Stimulated activated CD8-positive, alpha-beta memory T cell treated with anti-CD3 and anti-CD28 coated beads, Interleukin-4, amount 100 ng/mL, for 1 hour (primary cell): ENCODE data around the gene MRPL23.

ENCODE experiments used
- DNase-seq, 2 donors: peaks; one replicate each; pipeline ENCODE4 v3.0.0-alpha.2; 2020; ENCODE audit warnings: low read depth in 2 of 2, low spot score in 1 of 2

Gene MRPL23

DNA sequence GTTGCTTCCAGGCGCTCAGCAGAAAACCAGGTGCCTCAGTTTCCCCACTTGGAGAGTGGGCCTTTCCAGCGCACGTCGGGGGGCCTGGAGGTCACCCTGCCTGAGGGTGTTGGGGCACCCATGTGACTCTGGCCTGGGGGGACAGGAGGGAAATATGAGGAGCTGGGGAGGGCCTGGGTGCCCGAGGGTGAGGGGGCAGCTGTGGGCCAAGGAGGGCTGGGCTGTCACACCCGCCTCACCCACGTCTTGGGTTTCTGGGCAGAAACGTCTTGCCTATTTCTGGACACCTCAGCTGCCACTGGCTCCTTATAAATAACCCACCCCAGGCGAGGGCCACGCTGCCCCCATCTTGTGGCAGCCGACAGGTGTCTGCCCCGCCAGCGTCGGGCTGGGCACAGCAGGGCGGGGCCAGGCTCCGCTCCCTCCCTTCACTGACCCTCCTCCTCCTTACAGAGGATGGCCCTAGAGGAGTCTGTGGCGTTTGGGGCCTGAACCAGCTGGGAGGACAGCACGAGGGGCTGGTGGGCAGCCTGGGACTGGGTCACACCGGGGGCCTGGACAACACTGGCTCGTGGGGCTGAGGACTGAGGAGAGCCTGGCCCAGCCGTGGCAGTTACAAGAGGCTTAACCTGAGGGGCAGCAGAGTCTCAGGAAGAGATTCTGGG lies 26.1 kb upstream of the MRPL23 start:
- DNase-seq, result no peak

DNA sequence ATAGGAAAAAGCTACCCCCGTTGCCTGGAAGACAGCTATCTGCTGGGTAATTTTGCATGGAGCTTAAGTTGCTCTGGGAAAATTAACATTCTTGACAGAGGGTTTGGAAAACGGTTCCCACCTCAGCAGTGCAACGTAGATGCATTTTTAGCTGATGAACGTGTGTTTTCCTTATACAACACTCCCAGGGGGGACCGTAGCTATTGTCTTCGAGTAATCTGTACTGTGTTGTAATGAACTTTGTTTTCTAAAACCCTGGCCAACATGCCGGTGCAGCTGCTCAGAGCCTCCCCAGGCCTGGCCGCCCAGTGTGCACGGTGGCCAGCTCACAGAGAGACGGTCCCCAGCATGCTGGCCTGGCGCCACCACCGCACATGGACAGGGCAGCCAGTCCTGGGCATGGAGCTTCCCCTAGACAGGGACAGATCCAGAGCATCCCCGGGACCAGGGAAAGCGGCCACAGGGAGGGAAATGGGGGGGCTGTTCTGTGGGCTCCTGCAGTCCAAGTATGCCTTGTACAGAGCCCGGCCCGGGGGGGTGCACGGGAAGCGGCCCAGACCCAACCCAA lies 25.5 kb upstream of the MRPL23 start:
- no peak for DNase-seq

DNA sequence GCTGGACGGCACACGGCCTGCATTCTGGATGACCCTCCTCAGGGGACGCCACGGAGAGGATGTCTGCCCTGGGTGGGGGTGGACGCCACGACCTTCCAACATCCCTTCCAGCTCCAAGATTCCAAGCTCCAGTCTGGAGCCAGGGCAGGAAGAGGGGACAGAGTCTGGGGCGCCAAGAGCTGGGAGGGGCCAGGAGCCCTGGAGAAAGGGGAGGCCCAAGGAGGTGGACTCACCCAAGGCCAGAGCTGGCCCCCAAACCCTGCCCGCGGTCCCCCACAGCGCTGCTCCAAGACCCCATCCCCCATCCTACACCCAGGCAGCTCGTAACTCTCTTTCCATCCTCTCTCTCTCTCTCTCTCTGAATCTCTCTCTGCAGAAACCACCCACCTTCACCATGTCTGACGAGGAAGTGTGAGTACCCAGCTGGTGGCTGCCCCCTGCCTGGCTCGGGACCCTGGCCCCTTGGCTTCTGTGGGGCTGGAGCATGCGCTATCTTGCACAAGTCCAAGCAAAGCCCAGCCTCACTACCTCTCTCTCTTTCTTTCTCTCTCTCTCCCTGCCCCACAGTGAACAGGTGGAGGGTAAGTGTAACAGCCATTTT lies 24.6 kb upstream of the MRPL23 start:
- DNase-seq, result no peak

DNA sequence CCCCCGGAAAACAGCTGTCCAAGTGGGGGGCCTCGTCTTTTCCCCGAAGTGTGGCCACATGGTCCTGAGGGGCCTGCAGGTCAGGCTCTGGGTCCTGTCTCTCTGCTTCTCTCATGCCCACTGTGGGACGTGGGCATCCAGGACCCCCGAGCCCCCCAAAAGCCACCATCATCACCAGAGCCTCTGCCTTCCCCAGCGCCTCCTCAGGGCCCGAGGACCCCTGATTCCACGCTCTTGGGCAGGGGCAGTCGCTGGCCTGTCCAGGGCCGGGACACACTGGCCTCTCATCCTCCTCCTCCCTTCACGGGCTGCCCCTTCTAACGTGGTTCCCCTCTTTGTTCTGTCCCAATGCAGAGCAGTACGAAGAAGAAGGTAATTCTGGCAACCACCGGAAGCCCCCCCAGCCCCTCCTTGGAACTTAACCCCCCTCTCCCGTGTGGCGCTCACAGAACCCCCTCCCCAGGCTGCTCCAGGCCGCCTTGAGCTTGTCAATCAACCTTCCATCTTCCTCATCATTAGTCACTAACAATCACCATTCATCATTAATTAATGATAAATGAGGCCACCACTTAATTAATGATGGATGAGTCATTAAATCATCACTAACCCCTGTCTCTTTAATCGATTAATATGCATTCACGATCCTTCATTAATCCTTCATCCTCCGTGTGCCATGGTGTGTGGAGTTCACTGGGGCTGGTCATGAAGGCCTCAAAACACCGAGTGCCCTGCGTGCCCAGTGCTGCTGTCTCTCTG lies 23.8 kb upstream of the MRPL23 start:
- DNase-seq, result no peak

DNA sequence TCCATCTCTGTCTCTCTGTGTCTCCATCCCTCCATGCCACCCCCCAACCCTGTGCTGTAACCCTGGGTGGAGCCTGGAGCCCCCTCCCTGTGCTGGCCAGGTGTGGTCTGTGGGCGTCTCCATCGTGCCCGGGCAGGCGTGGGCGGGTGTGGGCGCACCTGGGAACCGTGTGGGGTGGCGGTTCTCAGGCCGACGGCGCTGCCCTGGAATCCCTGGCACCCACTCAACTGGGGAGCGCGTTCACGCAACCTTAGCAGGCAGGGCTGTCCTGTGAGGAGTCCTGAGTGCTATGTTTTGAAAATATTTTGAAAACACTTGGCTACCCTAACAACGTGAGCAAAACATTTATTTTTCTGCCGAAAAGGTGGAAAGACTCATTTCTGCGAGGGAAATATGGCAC lies 23.0 kb upstream of the MRPL23 start:
- DNase-seq, result no peak

DNA sequence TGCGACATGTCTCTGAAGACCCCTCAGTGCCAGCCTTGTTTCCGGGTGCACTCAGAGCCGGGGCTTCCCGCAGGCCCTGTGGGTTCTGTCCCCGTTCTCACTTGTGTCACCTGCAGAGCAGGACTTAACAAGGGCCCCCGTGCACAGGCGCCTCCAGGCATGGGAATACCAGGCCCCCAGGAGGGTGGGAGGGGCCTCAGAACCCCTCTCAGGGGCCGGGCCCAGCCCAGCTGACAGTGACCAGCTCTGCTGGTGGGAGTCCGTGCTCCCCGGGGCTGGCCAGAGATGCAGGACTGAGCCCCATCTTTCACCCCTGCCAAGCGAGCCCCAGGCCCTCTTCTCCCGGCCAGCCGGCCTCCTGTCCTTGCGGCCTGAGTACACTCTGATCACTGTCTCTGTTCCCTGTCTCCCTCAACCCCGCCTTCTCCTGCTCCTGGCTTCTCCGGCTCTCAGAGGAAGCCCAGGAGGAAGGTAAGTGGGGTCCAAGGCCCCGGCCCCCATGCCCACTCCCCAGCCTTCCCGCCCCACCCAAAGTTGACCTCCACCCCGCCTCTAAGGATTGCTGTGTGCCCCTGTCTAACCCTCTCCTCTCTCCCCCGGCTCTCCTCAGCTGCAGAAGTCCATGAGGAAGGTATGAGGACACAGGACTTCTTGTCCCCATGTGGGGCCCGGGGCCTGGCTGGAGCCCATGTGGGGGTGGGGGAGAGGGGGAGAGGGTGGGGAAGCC lies 22.3 kb upstream of the MRPL23 start:
- DNase-seq, result no peak

DNA sequence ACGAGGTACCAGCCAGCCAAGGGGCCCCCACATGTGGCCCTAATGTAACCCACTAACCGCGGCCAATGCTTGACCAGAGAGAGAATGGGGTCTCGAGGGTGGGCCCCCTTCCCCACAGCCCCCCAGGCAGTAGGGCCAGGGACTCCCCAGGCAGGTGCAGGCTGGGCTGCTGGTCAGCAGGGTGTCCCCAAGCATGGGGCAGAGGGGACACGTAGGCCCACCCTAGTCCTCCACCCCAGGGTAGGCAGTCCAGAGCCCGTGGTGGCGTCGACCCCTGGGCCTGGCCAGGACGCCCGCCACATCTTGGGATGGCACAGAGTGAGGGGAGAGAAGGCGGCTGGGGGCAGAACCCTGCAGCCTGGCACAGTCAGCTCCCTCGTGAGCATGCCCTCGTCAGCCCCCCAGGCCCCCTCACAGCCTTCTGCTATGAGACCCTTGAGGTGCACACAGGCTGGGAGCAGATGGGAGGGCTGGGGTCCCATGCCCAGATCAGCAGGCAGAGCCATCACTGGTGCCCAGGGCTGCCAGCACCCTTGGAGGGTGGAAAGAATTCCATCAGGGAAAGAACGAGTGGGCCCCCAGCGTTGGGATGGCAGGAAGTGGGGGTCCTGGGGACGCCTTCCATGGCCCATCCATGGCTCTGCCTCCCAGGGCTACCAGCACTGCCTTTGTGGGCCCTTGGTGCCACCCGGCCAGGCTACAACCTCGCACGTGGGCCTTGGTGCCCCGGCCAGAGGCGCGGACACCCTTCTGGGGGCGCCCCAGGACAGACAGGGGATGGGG lies 21.6 kb upstream of the MRPL23 start:
- no peak for DNase-seq

DNA sequence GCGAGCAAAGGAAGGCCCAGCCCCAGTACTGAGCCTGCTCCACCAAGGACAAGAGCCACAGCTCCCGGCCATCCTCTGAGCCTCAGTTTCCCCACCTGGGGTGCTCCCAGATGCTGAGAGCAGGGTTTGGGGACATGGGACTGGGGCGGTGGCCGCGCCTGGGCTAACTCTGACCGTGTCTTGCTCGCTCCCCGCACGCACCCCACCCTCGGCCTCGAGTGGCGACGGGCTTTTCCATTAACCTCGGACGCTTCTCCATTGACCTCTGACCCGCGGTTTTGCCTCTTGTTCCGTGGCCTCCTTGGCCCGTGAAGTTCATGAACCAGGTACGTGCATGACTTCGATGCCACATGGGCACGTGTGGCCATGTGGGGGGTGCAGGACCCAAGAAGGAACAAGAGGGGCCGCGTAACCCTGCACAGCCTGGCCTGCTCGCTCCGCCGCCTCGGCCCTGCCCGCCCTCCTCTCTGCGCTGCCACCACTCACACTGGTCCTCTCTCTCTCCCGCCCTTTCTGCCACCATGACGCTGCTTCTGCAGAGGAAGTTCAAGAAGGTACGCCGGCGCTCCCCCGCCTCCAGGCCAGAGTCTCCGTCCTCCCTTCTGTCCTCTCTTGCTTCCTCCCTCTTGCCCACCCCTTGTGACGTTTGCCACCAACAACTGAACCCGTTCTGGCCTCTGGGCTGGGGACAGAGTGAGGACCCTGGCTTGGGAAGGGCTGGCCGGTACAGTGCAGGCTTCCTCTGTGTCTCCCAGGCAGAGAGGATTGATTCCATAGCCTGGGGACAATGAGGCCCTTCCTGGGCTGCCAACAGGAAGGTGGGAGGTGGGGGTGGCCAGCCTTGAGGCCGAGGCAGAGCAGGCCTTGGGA lies 20.7 kb upstream of the MRPL23 start:
- no peak for DNase-seq

DNA sequence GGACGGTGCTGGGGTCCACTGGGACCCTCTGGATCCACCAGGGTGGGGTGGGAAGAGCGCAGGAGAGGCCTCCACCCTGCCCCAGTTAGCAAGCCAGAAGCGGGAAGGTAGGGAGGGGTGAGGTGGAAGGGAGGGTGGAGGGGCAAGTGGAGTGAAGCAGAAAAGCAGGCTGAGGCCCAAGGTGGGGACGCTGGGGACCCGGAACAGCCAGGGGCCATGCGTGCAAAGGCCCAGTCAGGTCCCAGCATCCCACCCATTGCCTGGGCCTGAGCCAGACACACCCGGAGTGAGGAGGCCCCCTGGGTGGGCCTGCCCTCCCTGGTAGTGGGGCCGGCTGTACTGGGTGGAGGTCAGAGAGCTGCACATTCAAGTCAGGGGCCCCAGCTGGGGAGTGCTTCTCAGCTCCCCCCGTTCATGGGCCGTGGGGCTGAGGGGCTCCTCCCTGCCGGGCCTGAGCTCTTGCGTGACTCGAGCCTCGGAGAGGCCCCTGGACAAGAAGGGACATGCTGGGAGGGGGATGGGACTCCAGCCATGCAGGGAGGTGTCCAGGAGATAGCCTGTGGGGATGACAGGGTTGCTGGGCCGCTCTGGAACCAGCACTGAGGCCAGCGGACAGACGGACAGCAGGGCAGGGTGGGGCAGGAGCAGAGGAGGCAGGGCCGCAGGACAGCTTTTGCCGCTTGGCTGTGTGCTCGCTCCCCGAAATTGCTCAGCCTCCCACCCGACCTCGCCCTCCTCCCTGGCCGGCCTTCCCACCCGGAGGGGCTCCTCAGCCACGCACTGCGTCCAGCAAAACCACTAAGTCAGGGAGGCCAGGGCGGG lies 19.9 kb upstream of the MRPL23 start:
- no peak for DNase-seq

DNA sequence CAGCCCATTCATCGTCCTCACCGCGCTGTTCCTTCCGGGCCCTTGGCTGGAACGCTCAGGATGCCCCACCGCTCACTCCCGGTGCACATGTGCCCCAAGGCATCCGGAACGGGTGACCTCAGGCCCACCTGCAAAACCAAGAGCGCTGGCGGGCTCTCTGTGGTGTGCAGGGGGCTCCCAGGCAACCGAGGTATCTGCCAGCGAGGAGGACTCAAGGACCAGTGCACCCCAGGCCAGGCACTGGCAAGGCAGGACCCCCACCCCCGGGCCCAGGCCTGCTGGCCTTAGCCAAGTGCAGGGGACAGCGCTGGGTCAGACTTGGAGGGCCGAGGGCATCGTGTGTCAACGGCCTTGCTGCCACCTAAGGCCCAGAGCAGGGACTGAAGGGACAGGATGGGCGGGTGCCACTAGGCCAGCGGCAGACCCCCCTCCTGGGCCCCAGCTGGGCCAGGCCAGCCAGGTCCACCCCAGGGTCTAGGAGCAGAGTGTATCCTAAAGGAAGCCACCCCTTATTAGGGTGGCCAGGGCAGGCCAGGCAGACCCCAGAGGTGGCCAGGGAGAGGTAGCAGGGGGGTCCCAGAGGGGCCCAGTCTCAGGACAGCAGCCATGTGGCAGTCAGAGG lies 19.2 kb upstream of the MRPL23 start:
- DNase-seq, result no peak

DNA sequence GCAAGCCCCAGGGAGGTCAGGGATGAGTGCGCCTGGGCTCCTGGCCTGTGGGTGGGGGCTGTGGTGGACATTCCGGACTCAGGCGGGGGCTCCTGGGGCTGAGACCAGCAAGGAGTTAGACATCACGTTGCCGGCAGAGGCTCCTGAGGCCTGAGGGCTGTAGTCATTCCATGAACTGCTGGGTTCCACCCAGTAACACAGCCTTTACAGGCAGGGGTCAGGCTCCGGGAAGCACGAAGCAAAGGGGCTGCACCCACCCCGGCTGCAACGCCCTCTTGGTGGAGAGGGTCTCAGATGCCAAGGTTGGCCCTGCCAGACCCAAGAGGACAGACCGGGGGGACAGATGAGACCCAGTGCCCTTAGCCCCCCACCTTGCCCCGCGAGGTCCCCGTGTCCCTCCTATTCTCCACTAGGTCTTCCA lies 18.7 kb upstream of the MRPL23 start:
- no peak for DNase-seq

DNA sequence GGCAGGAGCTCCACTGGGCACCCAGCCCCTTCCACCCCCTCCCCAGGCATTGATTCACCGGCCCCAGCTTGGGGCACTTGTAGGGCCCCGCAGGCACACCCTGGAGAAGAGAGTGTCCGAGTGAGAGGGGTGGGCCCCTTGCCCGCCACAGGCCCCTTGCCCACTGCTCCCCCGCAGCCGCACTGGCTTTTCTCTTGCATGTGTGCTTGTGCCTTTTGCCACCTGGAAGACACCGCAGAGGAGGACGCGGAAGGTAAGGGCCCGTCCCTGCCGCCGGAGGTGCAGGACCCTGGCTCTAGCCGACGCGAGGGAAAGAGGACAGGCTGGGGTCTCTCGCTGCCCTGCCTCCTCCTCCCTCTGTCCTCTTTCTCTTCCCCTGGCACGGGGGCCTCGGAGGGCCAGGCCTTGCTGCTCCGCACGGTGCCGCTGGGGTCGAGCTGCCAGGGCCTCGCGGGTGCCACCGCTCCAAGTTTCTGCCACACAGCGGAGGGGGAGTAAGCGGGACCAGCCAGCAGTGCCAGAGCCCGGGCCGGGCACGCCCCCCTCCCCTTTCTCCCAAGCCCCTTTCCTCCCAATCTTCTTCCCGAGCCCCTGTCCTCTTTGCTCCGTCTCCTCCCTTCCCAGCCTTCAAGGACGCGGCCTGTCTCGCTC lies 18.1 kb upstream of the MRPL23 start:
- no peak for DNase-seq

DNA sequence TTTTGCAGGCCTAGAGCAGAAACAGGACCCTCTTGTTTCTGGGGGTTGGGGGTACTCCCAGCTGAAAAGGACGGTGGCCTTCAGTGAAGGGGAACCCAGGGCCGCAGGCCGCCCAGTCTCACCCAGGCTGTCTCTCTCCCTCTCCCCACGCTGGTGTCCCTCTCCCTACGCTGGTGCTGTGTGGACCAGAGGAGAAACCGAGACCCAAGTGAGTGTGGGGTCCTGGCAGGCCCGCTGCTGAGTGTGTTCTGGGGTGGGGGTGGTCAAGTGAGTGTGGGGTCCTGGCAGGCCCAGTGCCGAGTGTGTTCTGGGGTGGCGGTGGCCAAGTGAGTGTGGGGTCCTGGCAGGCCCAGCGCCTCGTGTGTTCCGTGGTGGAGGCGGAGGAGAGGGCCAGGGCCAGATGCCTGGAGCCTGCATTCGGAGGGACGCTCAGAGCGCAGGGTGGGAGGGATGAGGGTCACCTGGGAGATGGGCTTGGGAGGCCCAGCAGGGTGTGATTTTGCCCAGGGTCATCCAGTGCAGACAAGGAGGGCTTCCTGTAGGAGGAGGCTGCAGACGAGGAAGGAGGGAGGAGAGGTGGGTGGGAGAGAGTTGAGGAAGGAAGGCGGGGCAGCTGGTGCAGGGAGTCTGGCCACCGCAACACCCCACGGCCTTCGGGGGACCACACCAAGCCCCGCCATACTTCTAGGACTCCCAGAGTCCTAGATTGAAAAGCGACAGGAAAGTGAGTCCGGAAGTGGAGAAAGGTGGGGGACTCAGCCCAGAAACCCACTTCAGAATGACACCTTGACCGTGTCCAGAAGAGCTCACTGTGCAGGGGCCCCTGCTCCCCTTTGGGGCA lies 17.3 kb upstream of the MRPL23 start:
- DNase-seq, result no peak

DNA sequence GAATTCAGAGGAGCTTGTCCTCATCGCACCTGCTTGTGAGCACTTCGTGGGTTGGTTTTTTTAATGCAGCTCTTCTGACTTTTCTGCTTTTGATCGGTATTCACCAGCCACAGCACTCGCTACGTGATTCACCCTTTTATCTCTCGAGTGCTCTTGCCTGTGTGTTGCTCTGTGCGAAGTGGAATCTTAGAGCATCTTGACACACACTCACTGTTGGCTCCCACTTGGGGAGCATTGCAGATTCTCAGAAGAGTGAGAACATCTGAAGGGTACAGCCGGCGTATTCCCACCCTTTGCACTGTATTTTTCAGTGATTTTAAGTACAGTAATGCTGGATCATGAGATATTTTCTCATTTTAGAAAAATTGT lies 16.7 kb upstream of the MRPL23 start:
- no peak for DNase-seq

DNA sequence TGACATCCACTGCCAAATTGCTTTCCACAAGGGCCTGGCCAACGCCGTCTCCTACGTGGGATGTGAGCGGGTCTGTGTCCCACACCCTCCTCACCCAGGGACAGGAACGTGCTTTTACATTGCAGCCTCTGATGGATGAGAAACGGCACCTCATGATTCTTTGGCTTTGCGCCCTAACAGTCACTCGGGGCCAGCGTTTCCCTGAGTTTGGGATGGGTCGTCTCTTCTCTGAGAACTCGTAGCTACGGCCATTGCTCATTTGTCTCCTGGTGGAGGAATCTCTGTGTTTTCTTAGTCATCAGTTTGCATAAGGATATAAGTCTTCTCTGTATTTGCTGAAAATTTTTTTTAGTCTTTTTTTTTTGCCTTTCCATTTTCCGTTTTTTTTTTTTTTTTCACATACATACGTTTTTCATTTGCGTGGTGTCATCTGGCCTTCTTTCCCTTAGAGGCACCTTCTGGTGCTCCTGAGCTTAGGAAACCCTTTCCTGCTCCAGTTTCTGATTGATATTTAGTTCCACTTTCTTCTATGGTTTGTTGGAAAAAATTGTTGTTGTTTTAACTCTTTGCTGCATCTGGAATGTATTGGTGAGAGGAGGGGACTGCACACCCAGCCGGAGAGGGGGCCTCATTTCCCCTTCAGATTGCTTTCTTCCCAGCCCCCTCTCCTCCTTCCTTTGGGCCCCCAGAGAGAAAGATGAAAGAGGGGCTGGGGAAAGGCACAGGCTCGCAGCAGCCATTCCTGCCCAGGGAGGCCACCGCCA lies 15.6 kb upstream of the MRPL23 start:
- DNase-seq, result no peak

DNA sequence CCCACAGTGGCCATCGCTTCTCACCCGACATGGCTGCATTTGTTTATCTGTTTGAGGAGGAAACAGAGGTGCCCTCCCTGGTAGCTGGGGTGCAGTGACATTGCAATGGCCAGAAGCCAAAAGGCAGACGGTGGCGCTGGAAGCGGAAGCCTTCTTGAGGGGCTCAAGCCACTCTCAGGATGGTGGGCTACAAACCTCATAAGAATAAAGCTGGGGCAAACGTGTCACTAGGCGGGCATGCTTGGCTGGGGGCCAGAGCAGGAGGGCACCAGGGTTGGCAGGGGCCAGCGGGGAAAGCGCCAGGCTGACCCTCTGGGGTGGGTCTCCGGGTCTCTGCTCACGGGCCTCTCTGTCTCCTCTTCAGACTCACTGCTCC lies 15.0 kb upstream of the MRPL23 start:
- no peak for DNase-seq
